ENCODE measurements around the gene ETS1. TPM values are rescaled to one million over a fixed set of nuclear protein-coding genes. Genes with fewer than 3 reads are reported as not detected.

ETS1 gene
- total RNA-seq, 1 experiment from 2014 or later, result 82.0 TPM

GRCh38 chr11:128615076-128615475, 27.7 kb upstream of the ETS1 start:
- intact Hi-C loops (cut with micrococcal nuclease), result no loop called here
- no peaks in the 10 kb centered on the region for H3K9me3 Mint-ChIP-seq (ENCODE audit: unreplicated experiment)
- CTCF ChIA-PET, result no interaction called here
- H3K27me3 Mint-ChIP-seq (ENCODE audit: insufficient read depth, unreplicated experiment), result peaks cover 14% of the 10 kb centered on the region
- POLR2A ChIA-PET, result no interaction called here
- no peaks in the 10 kb centered on the region for H3K4me1 Mint-ChIP-seq (ENCODE audit: insufficient read depth, unreplicated experiment)
- no peak overlapping the region for H3K4me3 Mint-ChIP-seq (ENCODE audit: unreplicated experiment)
- H3K36me3 Mint-ChIP-seq (ENCODE audit: insufficient read depth, unreplicated experiment), result no peaks in the 10 kb centered on the region
- no peak overlapping the region for H3K27ac Mint-ChIP-seq (ENCODE audit: low read depth, unreplicated experiment)
- DNase-seq (ENCODE audit: unreplicated experiment), result no peak
- no peak for TF ChIP-seq CTCF (IDR thresholded peaks at IDR 0.05; ENCODE audit: unreplicated experiment)
- no TSS peak for BruUV-seq (replicated peaks)

GRCh38 chr11:128614026-128614425, 26.7 kb upstream of the ETS1 start:
- intact Hi-C loops (cut with micrococcal nuclease), result no loop called here
- peaks cover 16% of the 10 kb centered on the region for H3K27me3 Mint-ChIP-seq (ENCODE audit: insufficient read depth, unreplicated experiment)
- H3K9me3 Mint-ChIP-seq (ENCODE audit: unreplicated experiment), result no peaks in the 10 kb centered on the region
- CTCF ChIA-PET, result interaction anchor here (0.7 kb wide), 1 partner anchor 19 kb away, joined by 3 read pairs; no protein-coding TSS in a partner anchor
- H3K4me1 Mint-ChIP-seq (ENCODE audit: insufficient read depth, unreplicated experiment), result no peaks in the 10 kb centered on the region
- H3K27ac Mint-ChIP-seq (ENCODE audit: low read depth, unreplicated experiment), result no peak overlapping the region
- no peak for DNase-seq (ENCODE audit: unreplicated experiment)
- no peaks in the 10 kb centered on the region for H3K36me3 Mint-ChIP-seq (ENCODE audit: insufficient read depth, unreplicated experiment)
- TF ChIP-seq CTCF (IDR thresholded peaks at IDR 0.05; ENCODE audit: unreplicated experiment), result no peak
- no TSS peak for BruUV-seq (replicated peaks)
- no peak overlapping the region for H3K4me3 Mint-ChIP-seq (ENCODE audit: unreplicated experiment)
- POLR2A ChIA-PET, result no interaction called here

DNA sequence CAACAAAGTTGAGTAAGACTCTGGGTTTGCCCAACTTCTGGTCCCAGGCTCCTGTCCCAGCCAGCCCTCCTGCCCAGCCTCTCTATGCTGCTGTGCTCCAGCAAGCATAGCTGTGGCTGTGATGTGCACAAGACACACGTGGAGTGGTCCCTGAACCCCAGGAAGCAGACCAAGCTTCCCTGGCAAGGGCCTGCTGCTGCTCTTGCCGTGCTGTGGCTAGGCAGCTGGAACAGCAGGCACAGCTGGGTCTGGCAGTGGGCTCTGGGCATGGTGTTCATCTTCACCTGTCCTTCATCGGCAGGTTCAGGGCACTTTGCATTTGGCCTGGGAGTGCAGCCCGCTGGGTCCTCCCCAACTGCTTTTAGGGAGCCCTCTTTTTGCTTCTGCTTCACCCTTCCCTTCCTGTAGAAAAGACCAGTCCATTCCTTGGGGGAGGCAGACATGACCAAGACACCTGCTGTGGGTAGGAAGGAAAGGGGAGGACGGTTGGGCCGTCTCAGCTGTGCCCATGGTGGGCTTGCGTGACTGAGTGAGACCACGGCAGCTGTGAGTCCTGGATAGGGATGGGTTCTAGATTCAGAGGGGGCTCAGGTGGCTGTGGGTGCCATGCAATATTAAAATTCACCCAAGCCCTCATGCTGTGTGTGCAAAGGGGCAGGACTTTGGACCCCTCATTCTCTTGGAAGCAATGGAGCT, 26.1 kb upstream of the ETS1 start:
- Mint-ChIP-seq H3K27ac (ENCODE audit: low read depth, unreplicated experiment) (no peak overlapping the region), H3K9me3 (ENCODE audit: unreplicated experiment) (no peaks in the 10 kb centered on the region), H3K4me1 (ENCODE audit: insufficient read depth, unreplicated experiment) (no peaks in the 10 kb centered on the region), H3K36me3 (ENCODE audit: insufficient read depth, unreplicated experiment) (no peaks in the 10 kb centered on the region), H3K27me3 (ENCODE audit: insufficient read depth, unreplicated experiment) (peaks cover 11% of the 10 kb centered on the region), H3K4me3 (ENCODE audit: unreplicated experiment) (no peak overlapping the region)
- ChIA-PET POLR2A (interaction anchor here (0.5 kb wide), 1 partner anchor 15 kb away, joined by 3 read pairs; no protein-coding TSS in a partner anchor), CTCF (no interaction called here)
- TF ChIP-seq CTCF (IDR thresholded peaks at IDR 0.05; ENCODE audit: unreplicated experiment), result no peak
- BruUV-seq (replicated peaks), result no TSS peak
- no peak for DNase-seq (ENCODE audit: unreplicated experiment)
- intact Hi-C loops (cut with micrococcal nuclease), result no loop called here

- ChIA-PET CTCF (no interaction called here), POLR2A (no interaction called here)
- intact Hi-C loops (cut with micrococcal nuclease), result no loop called here
- H3K27ac Mint-ChIP-seq (ENCODE audit: low read depth, unreplicated experiment), result no peak overlapping the region
- DNase-seq (ENCODE audit: unreplicated experiment), result no peak
- no TSS peak for BruUV-seq (replicated peaks)
- H3K27me3 Mint-ChIP-seq (ENCODE audit: insufficient read depth, unreplicated experiment), result peaks cover 11% of the 10 kb centered on the region
- TF ChIP-seq CTCF (IDR thresholded peaks at IDR 0.05; ENCODE audit: unreplicated experiment), result no peak
- no peaks in the 10 kb centered on the region for H3K36me3 Mint-ChIP-seq (ENCODE audit: insufficient read depth, unreplicated experiment)
- H3K4me1 Mint-ChIP-seq (ENCODE audit: insufficient read depth, unreplicated experiment), result no peaks in the 10 kb centered on the region
- H3K4me3 Mint-ChIP-seq (ENCODE audit: unreplicated experiment), result no peak overlapping the region
- H3K9me3 Mint-ChIP-seq (ENCODE audit: unreplicated experiment), result no peaks in the 10 kb centered on the region
Observed at GRCh38 chr11:128610721-128611617, 23.6 kb upstream of the ETS1 start.
